Parathyroid adenoma (tissue), 2 donors: ENCODE results near the gene FRMD4A.

Experiments used
- H2AFZ ChIP-seq: fragments of 300-600 bp; sonication (generic); one replicate; pipeline ENCODE4 v1.7.0; 2017; ENCODE audit warnings: antibody characterized with exemption, mild to moderate bottlenecking
- H3K27ac ChIP-seq: fragments of 300-600 bp; sonication (generic); one replicate; pipeline ENCODE4 v1.7.0; 2017
- H3K27me3 ChIP-seq: fragments of 300-600 bp; sonication (generic); one replicate; pipeline ENCODE4 v1.7.0; 2017; ENCODE audit warnings: low read length; ENCODE audit not compliant: control insufficient read depth, insufficient read depth
- H3K36me3 ChIP-seq: fragments of 300-600 bp; sonication (generic); one replicate; pipeline ENCODE4 v1.7.0; 2017; ENCODE audit warnings: low read length; ENCODE audit not compliant: control insufficient read depth, insufficient read depth
- H3K4me1 ChIP-seq: fragments of 300-600 bp; sonication (generic); one replicate; pipeline ENCODE4 v1.7.0; 2017; ENCODE audit warnings: control low read depth
- H3K4me2 ChIP-seq: fragments of 300-600 bp; sonication (generic); one replicate; pipeline ENCODE4 v1.7.0; 2017; ENCODE audit warnings: low read length
- H3K4me3 ChIP-seq: fragments of 300-600 bp; sonication (generic); one replicate; pipeline ENCODE4 v1.7.0; 2017; ENCODE audit warnings: low read depth, low read length
- H3K79me2 ChIP-seq: fragments of 300-600 bp; sonication (generic); one replicate; pipeline ENCODE4 v1.7.0; 2017; ENCODE audit warnings: control low read depth
- H3K9ac ChIP-seq: fragments of 300-600 bp; sonication (generic); one replicate; pipeline ENCODE4 v1.7.0; 2017; ENCODE audit warnings: mild to moderate bottlenecking
- H3K9me3 ChIP-seq: fragments of 300-600 bp; sonication (generic); one replicate; pipeline ENCODE4 v1.7.0; 2017; ENCODE audit warnings: low read length; ENCODE audit not compliant: control insufficient read depth
- TF ChIP-seq, protein P1 (sequence below): fragments of 300-600 bp; sonication (generic); IDR thresholded peaks from one replicate; pipeline ENCODE4 v1.7.0; 2017; ENCODE audit warnings: antibody characterized with exemption, mild to moderate bottlenecking
- donor health status: primary hyperparathyroidism.

FRMD4A gene

DNA sequence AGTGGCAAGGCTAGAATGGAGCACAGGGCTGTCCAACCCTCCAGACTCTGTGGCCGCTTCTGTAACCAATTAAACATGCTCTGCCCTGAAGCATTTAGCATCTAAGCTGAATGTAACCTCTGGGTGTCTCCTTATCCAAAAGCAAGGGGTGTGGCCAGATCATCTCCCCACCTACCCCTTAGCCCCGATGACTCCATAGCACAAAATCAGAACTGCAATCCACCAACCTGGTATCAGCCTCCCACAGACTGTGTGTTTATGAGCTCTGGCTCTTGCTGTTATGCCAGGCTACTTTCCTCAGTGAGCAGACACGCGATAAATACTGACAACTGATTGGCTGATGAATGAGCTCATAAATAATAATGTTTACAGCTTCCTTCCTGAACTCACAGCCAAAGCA lies 3.2 kb downstream of the FRMD4A start:
- H3K4me3 ChIP-seq = no peak overlapping the region
- H3K27ac ChIP-seq = no peak overlapping the region

DNA sequence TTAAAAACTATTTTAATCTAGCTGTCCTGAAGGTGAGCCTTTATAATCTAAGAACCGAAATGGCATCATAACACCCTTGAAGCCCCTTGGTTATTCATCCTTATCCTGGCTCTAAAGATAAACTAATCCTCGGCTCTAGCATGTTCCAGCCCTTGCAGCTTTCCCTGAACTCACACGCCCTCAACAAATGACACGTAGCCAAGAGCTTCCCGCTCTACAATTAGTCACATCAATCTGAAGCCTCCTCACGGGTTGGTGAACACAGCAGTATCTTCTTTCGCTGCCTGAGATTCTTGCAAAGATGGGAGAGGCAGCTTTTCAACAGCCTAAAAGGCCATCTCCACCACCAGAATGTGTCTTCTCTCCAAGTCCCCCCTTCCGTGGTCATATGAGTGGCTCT lies 4.1 kb downstream of the FRMD4A start:
- TF ChIP-seq, protein P1, sequence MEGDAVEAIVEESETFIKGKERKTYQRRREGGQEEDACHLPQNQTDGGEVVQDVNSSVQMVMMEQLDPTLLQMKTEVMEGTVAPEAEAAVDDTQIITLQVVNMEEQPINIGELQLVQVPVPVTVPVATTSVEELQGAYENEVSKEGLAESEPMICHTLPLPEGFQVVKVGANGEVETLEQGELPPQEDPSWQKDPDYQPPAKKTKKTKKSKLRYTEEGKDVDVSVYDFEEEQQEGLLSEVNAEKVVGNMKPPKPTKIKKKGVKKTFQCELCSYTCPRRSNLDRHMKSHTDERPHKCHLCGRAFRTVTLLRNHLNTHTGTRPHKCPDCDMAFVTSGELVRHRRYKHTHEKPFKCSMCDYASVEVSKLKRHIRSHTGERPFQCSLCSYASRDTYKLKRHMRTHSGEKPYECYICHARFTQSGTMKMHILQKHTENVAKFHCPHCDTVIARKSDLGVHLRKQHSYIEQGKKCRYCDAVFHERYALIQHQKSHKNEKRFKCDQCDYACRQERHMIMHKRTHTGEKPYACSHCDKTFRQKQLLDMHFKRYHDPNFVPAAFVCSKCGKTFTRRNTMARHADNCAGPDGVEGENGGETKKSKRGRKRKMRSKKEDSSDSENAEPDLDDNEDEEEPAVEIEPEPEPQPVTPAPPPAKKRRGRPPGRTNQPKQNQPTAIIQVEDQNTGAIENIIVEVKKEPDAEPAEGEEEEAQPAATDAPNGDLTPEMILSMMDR = no peak
- Histone ChIP-seq H3K4me2 (no peak overlapping the region), H3K4me3 (no peak overlapping the region), H2AFZ (no peak overlapping the region), H3K27ac (no peak overlapping the region), H3K9ac (no peak overlapping the region), H3K79me2 (no peaks in the 10 kb centered on the region), H3K4me1 (no peaks in the 10 kb centered on the region), H3K36me3 (no peaks in the 10 kb centered on the region), H3K27me3 (no peaks in the 10 kb centered on the region), H3K9me3 (no peaks in the 10 kb centered on the region)

More for the DNA sequence above, 3.2 kb downstream of the FRMD4A start:
- Histone ChIP-seq H2AFZ (no peak overlapping the region), H3K9ac (no peak overlapping the region), H3K4me1 (no peaks in the 10 kb centered on the region), H3K4me2 (no peak overlapping the region), H3K27me3 (no peaks in the 10 kb centered on the region), H3K36me3 (no peaks in the 10 kb centered on the region), H3K9me3 (no peaks in the 10 kb centered on the region), H3K79me2 (no peaks in the 10 kb centered on the region)
- TF ChIP-seq, protein P1 = no peak

DNA sequence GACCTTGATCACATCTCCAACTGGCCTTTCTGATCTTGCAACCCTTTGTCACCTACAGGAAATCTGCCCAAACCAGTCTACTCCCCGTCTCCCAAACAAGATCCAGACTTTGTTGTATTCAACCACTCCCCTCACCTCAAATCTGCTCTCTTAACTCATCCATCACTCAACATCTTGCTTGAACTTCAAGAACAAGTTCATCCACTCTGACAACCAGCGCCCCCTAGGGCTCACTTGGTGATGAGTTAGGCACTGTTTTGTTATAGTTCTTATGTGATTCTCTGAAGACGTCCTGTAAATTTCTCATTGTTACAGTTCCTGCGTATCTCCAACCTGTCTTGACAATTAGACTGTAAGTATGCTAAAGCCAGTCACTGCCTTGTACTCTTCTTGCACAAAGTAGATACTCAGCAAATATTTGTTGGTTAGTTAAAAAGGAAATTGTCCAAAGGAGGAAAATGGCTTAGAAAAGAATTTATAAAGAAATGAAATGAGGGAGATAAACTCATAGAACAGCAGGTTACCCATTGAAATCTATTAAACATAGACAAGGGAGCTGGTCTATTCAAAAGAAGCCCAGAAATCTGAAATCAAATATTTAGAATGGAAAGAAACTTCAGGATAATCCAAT lies 5.3 kb downstream of the FRMD4A start:
- Histone ChIP-seq H3K4me3 (no peak overlapping the region), H2AFZ (no peak overlapping the region), H3K4me2 (no peak overlapping the region), H3K9ac (no peak overlapping the region), H3K27me3 (no peaks in the 10 kb centered on the region), H3K27ac (no peak overlapping the region), H3K36me3 (no peaks in the 10 kb centered on the region), H3K79me2 (no peaks in the 10 kb centered on the region), H3K9me3 (no peaks in the 10 kb centered on the region), H3K4me1 (no peaks in the 10 kb centered on the region)
- TF ChIP-seq, protein P1 = no peak

DNA sequence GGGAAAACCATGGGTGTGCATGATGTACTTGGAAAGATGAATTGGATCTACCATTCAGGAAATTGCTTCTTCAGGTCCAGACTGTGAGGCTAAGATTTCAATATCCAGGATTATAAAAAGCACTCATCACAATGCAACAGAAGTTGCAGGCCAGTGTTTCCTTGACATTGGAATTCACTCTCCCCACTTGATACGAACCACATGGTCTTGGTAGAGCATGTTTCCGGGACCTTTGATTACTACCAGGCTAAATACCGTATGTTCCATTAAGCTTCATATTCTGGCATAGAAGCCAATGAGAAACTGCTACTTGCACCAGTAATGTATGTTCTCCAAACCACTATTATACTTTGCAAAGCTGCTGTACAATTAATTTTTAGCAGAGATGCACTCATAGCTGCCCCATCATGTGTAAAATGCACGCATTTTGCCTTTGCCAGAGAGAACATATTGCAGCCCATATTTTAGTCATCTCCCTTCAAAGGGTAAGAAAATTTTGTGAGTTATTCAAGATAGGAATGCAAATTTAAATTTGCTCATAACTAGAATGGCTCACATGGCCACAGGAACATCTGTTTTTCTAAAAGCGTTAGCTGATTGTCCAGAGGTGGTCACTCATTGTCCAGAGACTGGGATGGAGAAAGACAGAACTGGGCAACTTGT lies 8.1 kb downstream of the FRMD4A start:
- no peak overlapping the region for H3K27ac ChIP-seq
- H3K9ac ChIP-seq = no peak overlapping the region
- no peaks in the 10 kb centered on the region for H3K79me2 ChIP-seq
- no peaks in the 10 kb centered on the region for H3K4me1 ChIP-seq
- no peak overlapping the region for H3K4me3 ChIP-seq
- TF ChIP-seq, protein P1 = no peak
- no peaks in the 10 kb centered on the region for H3K9me3 ChIP-seq
- no peak overlapping the region for H2AFZ ChIP-seq
- H3K36me3 ChIP-seq = no peaks in the 10 kb centered on the region
- H3K27me3 ChIP-seq = no peaks in the 10 kb centered on the region
- no peak overlapping the region for H3K4me2 ChIP-seq

DNA sequence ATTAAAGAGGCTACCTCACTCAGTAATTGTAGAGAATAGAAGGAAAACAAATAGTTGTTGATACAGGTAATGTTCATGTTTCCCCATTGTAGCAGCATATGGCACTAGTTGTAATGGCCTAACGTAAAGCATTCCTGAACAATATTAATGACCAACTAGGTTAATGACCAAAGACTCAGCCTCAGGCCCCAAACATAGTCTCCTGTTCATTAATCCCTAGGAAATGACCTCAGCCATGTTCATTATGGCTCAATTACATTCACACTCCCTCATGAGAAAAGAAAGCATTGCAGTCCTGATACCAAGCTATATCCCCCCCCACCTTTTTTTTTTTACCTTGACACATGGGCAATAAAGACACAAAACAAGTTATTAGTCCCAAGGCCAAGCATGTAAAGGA lies 12.7 kb downstream of the FRMD4A start:
- TF ChIP-seq, protein P1 = no peak
- Histone ChIP-seq H3K4me2 (no peak overlapping the region), H3K27me3 (no peaks in the 10 kb centered on the region)

More for the DNA sequence above, 12.7 kb downstream of the FRMD4A start:
- Histone ChIP-seq H2AFZ (no peak overlapping the region), H3K36me3 (no peaks in the 10 kb centered on the region), H3K27ac (no peak overlapping the region), H3K9me3 (no peaks in the 10 kb centered on the region), H3K4me3 (no peak overlapping the region), H3K79me2 (no peaks in the 10 kb centered on the region), H3K9ac (no peak overlapping the region), H3K4me1 (no peaks in the 10 kb centered on the region)
